HG02642 (cell line): ENCODE measurements around the gene PDE8A.
A peak's percentile ranks its signal among the peaks of the same experiment; 100 is the strongest.

Experiments
- ATAC-seq: cut with Tn5 transposase; IDR thresholded peaks from one replicate; pipeline ENCODE4 v1.9.1; 2021; ENCODE audit warnings: mild to moderate bottlenecking; ENCODE audit not compliant: unreplicated experiment, poor library complexity

Gene PDE8A, protein sequence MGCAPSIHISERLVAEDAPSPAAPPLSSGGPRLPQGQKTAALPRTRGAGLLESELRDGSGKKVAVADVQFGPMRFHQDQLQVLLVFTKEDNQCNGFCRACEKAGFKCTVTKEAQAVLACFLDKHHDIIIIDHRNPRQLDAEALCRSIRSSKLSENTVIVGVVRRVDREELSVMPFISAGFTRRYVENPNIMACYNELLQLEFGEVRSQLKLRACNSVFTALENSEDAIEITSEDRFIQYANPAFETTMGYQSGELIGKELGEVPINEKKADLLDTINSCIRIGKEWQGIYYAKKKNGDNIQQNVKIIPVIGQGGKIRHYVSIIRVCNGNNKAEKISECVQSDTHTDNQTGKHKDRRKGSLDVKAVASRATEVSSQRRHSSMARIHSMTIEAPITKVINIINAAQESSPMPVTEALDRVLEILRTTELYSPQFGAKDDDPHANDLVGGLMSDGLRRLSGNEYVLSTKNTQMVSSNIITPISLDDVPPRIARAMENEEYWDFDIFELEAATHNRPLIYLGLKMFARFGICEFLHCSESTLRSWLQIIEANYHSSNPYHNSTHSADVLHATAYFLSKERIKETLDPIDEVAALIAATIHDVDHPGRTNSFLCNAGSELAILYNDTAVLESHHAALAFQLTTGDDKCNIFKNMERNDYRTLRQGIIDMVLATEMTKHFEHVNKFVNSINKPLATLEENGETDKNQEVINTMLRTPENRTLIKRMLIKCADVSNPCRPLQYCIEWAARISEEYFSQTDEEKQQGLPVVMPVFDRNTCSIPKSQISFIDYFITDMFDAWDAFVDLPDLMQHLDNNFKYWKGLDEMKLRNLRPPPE

GRCh38 chr15:84981711-84982300 lies at the start of gene PDE8A:
Gene PDE8A (plus strand): TSS chr15:84981856. CDS start chr15:84982163, 307 bp downstream.
- ATAC-seq: peak; percentile 20

DNA sequence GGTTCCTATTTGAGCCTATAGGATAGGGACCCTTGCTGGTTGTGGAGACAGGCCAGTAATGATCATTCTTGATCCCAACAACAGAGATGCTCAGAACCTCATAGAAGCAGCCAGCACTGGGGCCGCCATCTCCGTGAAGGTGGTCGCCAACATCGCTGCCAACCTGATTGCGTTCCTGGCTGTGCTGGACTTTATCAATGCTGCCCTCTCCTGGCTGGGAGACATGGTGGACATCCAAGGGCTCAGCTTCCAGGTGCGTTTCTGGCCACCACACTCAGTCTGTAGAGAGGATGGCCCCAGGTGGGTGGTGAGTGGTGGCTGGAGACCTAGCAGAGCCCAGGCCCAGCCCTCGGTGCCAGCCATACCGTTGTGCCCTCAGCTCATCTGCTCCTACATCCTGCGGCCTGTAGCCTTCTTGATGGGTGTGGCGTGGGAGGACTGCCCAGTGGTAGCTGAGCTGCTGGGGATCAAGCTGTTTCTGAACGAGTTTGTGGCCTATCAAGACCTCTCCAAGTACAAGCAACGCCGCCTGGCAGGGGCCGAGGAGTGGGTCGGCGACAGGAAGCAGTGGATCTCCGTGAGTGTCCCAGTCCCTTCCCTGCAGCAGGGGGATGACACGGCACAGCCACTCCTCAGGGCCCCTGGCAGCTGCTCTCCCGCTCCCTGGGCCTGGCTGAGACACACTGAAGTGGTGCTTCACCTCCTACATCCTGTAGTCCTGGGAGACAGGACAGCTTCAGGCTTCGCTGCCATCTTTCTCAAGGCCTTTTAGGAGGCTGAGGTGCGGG lies 46.5 kb upstream of the PDE8A start:
- no peak for ATAC-seq

GRCh38 chr15:84937144-84937543 lies 44.5 kb upstream of the PDE8A start:
- no peak for ATAC-seq

GRCh38 chr15:84938726-84939125 lies 42.9 kb upstream of the PDE8A start:
- no peak for ATAC-seq

- no peak for ATAC-seq
Measured at GRCh38 chr15:84940399-84940798, 41.3 kb upstream of the PDE8A start.

DNA sequence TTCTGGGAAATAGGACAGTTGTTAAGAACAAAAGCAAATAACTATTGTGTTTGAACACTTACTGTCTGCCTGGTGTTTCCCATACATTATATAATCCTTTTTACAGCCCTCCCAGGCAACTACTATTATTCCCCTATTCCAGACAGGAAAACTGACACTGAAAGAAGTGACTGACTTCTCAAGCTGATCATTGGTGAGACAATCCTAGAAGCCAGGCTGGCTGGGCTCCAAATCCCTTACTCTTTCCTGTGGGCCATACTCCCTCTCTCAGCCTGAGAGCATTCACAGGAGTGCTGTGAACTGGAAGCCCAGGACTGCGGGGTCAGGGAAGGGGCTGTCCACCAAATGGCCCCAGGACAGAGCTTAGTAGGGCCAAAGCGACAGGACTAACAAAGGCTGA lies 39.2 kb upstream of the PDE8A start:
- no peak for ATAC-seq

DNA sequence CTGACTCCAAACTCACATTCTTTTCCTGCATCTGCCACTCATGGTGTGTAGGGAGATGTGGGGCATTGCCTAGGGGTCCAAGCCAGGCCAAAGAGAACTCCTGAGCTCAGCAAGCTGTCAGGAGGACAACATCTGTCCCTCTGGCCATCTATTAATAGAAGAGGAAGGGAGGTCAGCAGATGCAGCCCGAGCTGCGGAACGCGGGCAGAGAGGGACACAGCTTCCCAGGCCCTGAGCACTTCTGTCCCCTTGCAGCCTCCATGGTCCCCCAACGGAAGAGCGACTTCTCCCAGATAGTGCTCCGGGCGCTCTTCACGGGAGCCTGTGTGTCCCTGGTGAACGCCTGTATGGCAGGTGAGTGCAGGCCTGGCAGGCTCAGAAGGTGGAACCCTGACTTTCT lies 37.3 kb upstream of the PDE8A start:
- ATAC-seq: no peak

GRCh38 chr15:84944861-84945260 lies 36.8 kb upstream of the PDE8A start:
- ATAC-seq: no peak

DNA sequence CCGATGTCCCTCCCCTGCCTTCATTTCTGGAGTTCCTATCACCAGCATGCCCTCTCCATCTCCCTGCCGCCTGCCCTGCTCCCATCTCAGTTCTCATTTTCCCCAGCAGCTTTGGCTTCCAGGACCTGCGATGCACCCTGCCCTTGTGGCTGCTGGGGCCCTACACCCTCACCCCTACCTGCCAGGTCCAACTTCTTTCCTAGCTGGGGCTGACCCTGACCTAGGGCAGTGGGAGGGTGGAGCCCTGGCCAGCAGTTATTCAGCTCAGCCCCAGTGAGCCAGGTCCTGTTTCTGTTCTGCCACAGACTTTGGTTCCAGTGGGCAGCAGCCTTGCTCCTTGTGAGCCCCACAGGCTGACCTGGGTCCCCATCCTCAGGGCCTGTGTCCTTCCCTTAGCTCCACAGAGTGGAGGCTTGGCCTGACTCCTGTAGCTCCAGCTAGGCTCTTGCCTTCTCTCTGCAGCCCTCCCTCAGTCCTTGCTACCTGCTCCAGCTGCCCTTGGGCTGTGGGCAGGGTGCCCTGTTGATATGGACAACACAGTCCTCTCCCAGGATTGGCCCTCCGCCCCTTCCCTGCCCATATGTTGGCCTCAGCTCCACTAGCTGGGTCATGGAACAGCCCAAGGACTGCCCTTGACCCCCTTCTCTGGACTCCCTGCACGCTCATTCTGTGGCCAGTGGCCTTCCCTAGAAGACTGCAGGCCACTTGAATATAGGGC lies 34.7 kb upstream of the PDE8A start:
- no peak for ATAC-seq

DNA sequence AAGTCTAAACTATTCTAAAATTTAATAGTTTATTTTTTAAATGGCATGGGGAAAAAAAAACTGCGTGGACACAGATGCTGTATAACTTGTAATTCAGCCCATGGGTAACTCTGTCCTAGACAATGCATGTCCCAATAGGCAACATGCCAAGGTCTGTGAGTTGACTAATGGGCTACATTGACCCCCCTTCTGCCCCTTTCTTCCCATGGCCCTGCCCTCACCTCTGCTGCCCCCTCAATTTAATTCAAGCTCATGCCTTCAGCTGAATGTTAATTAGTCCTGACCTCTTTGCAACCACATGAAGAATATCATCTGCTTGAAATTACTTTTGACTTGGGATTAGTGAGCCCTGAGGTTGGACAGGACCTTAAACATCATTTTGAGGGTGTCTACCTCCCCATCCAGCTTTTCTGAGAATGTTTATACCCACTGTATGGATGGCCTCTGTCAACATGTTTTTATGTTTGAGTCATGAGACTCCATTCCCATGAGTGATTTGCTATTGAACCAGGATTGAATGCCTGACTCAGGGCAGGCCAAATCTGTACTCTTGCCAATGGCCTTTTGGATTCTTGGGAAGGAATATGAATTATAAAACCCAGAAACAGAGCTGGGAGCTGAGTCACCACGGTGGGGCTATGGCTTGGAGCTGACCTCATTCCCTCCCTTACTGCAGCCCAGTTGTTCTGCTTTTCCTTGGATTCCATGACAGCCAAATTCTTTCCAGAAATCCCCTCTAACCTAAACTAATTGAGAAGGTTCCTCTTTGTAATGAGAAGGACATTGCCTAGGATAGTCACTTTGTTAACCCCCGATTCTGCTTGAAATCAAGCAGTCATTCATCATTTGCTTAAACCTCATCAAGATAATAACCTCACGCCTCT lies 33.5 kb upstream of the PDE8A start:
- ATAC-seq: no peak

DNA sequence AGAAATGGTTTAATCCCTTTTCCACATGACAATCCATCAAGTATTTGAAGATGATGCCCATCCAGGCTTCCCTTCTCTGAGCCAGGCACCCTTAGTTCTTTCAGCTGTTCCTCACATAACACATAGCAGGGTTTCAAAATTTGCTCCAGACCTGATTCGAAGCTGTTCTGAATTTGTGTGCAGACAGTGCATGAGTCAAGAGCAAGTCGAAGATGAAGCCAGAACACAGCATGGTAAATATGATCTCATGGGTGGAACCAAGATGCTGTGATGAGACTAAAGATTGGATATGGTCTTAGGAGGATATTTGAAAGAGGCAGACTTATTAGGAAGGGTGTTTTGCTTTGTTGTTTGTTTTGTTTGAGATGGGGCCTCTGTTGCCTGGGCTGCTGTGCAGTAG lies 32.6 kb upstream of the PDE8A start:
- ATAC-seq: no peak

GRCh38 chr15:84949845-84950569 lies 31.6 kb upstream of the PDE8A start:
- no peak for ATAC-seq

GRCh38 chr15:84950570-84951111 lies 31.0 kb upstream of the PDE8A start:
- ATAC-seq: no peak

DNA sequence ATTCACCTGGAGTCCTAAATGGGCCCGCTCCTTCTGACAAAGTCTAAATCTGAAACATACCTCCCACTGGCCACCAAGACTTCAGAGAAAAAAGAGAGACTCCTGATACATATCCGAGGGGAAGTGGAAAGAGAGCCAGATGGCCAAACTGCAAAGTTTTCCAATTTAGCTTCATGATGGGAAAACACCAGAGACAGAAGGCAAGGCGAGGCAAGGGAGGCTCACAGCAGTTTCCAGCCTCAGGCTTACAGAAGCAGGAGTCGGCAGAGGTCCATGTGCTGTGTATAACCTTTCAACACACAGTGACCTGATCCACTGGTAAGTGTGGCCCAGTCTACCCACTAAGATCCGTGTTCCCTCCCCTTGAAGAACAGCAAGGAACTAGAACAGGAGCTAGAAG lies 29.9 kb upstream of the PDE8A start:
- no peak for ATAC-seq

GRCh38 chr15:84953136-84953535 lies 28.5 kb upstream of the PDE8A start:
- no peak for ATAC-seq

DNA sequence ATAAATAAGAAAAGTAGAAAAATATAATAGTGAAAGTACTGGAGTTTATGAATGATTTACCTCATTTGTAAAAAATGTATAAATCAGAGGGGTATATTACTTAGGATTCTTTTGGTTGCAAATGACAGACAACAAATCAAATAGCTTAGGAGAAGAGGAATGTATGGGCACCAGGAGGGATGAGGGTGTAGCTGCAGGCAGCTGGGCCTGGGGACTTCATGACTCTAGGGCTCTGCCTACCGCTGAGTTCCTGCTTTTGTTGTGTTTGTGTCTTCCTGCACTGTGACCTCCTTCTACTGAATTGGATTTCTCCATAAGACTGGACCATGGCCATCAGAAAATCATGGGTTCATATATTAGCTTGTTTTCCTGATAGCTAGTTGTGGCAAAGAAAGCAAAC lies 27.9 kb upstream of the PDE8A start:
- ATAC-seq: no peak

DNA sequence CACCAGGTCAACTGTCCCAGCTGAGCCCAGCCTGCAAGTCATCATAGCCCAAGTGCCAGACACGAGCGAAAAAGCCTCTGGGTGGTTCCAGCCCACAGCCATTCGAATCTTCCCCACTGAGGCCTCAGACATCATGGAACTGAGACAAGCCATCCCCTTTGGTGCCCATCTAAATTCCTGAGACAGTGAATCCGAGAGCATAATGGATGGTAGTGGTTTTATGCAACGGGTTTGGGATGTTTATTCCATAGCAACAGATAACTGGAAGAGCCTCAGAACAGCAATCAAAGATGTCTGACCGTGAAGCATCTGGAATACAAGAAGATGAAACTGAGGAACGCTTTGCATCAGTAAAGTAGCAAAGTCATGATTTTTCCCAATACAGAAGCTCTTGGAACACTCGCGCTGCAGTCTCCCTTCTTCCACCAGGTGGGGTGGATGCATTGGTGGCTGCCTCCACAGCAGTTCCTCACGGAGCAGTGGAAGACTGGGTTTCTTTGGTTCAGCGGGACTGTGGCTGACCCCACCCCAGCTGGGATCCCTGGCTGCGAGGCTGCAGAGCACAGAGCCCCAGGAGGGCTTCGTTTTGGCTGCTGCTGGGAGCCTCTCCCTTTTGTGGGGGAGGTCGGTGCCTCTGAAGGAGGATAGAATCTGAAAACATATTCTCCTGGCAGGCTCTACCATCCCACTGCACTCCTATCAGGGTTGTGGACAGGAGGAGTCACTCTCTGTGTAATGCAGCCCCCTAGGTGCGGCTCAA lies 26.4 kb upstream of the PDE8A start:
- ATAC-seq: no peak
